ENCODE data around the gene APOBEC3B.

DNA sequence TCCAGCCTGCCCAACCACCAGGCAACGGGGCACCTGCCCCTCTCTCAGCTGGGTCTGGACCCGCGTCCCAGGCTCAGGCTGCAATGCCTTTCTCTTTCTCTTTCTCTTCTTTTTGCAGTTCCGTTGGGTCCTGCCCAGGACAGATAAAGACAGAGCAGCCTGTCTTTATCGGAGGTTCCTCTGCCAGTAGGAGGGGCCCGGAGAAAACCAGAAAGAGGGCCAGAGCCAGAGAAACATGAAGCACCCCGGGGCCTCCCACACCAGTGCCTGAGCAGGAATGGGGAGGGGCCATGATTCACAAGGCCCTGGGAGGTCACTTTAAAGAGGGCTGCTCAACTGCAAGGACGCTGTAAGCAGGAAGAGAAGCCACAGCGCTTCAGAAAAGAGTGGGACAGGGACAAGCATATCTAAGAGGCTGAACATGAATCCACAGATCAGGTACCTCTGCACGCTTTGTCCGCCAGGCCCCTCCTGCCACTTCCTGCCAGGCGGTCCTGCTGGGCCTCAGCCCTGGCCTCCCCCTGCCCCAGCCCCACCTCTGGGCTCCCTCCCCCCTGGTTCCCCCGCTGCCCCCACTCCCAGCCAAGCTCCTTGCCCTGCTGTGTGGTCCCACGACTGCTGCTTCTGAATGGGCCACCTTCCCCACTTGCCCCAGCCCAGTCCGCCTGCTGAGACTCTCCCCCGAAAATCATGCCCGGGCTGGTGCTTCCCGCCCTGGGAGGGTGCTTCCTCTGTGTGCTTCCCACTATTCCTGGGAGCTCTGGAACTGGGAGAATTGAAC, 32.0 kb downstream of the APOBEC3B start, which contains the start of gene APOBEC3C:
- no peak for TF ChIP-seq EP300 (IDR thresholded peaks at IDR 0.05)
- TF ChIP-seq, protein P1, sequence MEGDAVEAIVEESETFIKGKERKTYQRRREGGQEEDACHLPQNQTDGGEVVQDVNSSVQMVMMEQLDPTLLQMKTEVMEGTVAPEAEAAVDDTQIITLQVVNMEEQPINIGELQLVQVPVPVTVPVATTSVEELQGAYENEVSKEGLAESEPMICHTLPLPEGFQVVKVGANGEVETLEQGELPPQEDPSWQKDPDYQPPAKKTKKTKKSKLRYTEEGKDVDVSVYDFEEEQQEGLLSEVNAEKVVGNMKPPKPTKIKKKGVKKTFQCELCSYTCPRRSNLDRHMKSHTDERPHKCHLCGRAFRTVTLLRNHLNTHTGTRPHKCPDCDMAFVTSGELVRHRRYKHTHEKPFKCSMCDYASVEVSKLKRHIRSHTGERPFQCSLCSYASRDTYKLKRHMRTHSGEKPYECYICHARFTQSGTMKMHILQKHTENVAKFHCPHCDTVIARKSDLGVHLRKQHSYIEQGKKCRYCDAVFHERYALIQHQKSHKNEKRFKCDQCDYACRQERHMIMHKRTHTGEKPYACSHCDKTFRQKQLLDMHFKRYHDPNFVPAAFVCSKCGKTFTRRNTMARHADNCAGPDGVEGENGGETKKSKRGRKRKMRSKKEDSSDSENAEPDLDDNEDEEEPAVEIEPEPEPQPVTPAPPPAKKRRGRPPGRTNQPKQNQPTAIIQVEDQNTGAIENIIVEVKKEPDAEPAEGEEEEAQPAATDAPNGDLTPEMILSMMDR (IDR thresholded peaks at IDR 0.05): no peak
